ENCODE data around the gene NTN1. TPM values are rescaled to one million over a fixed set of nuclear protein-coding genes. Genes with fewer than 3 reads are reported as not detected.

The NTN1 gene
- total and polyA plus RNA-seq, 12 donors = 3.0 to 38.7 (median 15.8) TPM

GRCh38 chr17:9071016-9071415 lies 49.7 kb downstream of the NTN1 start:
- Histone ChIP-seq H3K4me3 (no peak overlapping the region), H3K27me3 (no peaks in the 10 kb centered on the region), H3K9me3 (no peaks in the 10 kb centered on the region), H3K36me3 (no peaks in the 10 kb centered on the region), H3K4me1 (peaks cover 8 to 37% (median 29%) of the 10 kb centered on the region in 9 donors), H3K27ac (peak overlapping the region in 8 of 10 donors; percentile 5 to 69 (median 37))
- DNase-seq (peak in 1 of 2 donors; percentile 23), ATAC-seq (peak in 7 of 8 donors; percentile 60 to 82 (median 71))
- no peak for TF ChIP-seq CTCF (IDR thresholded peaks at IDR 0.05)
- WGBS, 2 donors = 54 to 58% methylated on average over 10 of the region's 10 CpGs
- intact Hi-C loops (cut with DNase I) = loop anchor here in 1 of 10 donors (10.0 kb wide), 1 partner anchor 64 kb away; no protein-coding TSS in a partner anchor

- H3K9me3 ChIP-seq = no peaks in the 10 kb centered on the region
- no peak for TF ChIP-seq CTCF (IDR thresholded peaks at IDR 0.05)
- no peaks in the 10 kb centered on the region for H3K27me3 ChIP-seq
- H3K27ac ChIP-seq = peak overlapping the region in 6 of 10 donors; percentile 28 to 69 (median 56)
- intact Hi-C loops (cut with DNase I) = loop anchor here in 1 of 10 donors (10.0 kb wide), 1 partner anchor 63 kb away; no protein-coding TSS in a partner anchor
- DNase-seq = no peak
- WGBS, 2 donors = 49 to 51% methylated on average over 12 of the region's 12 CpGs
- H3K4me1 ChIP-seq = peaks cover 8 to 41% (median 29%) of the 10 kb centered on the region in 9 donors
- H3K36me3 ChIP-seq = no peaks in the 10 kb centered on the region
- H3K4me3 ChIP-seq = no peak overlapping the region
- peak in 7 of 8 donors; percentile 17 to 73 (median 51) for ATAC-seq
Observed at GRCh38 chr17:9071811-9072498, 50.6 kb downstream of the NTN1 start.

- intact Hi-C loops (cut with DNase I) = loop anchor here in 1 of 10 donors (10.0 kb wide), 1 partner anchor 62 kb away; no protein-coding TSS in a partner anchor
- Histone ChIP-seq H3K27ac (peak overlapping the region in 8 of 10 donors; percentile 2 to 69 (median 48)), H3K9me3 (no peaks in the 10 kb centered on the region), H3K27me3 (no peaks in the 10 kb centered on the region), H3K4me3 (peak overlapping the region in 2 of 10 donors; percentile 5 to 24), H3K4me1 (peaks cover 8 to 42% (median 29%) of the 10 kb centered on the region in 9 donors), H3K36me3 (no peaks in the 10 kb centered on the region)
- 48 to 56% methylated on average over 17 of the region's 17 CpGs for WGBS, 2 donors
- DNase-seq = peak; percentile 64 to 76
- peak; percentile 11 to 72 (median 55) for ATAC-seq
- no peak for TF ChIP-seq CTCF (IDR thresholded peaks at IDR 0.05)
Observed at GRCh38 chr17:9072696-9073339, 51.5 kb downstream of the NTN1 start.

GRCh38 chr17:9074131-9074530 lies 52.8 kb downstream of the NTN1 start:
- no peaks in the 10 kb centered on the region for H3K36me3 ChIP-seq
- 94 to 95% methylated on average over 16 of the region's 16 CpGs for WGBS, 2 donors
- no peaks in the 10 kb centered on the region for H3K27me3 ChIP-seq
- no peak overlapping the region for H3K4me3 ChIP-seq
- H3K4me1 ChIP-seq = peaks cover 8 to 42% (median 29%) of the 10 kb centered on the region in 9 donors
- no peak overlapping the region for H3K27ac ChIP-seq
- ATAC-seq (no peak), DNase-seq (no peak)
- intact Hi-C loops (cut with DNase I) = loop anchor here in 1 of 10 donors (10.0 kb wide), 1 partner anchor 61 kb away; no protein-coding TSS in a partner anchor
- no peak for TF ChIP-seq CTCF (IDR thresholded peaks at IDR 0.05)
- H3K9me3 ChIP-seq = no peaks in the 10 kb centered on the region

Measured in heart right ventricle (tissue), 16 donors.